Embryonic facial prominence (tissue), 1 donor: ENCODE data around the gene FKBP2.

Experiments
- DNase-seq: peaks from one replicate; pipeline ENCODE4 v3.0.0-alpha.2; 2016; ENCODE audit errors: extremely low spot score

Gene FKBP2

DNA sequence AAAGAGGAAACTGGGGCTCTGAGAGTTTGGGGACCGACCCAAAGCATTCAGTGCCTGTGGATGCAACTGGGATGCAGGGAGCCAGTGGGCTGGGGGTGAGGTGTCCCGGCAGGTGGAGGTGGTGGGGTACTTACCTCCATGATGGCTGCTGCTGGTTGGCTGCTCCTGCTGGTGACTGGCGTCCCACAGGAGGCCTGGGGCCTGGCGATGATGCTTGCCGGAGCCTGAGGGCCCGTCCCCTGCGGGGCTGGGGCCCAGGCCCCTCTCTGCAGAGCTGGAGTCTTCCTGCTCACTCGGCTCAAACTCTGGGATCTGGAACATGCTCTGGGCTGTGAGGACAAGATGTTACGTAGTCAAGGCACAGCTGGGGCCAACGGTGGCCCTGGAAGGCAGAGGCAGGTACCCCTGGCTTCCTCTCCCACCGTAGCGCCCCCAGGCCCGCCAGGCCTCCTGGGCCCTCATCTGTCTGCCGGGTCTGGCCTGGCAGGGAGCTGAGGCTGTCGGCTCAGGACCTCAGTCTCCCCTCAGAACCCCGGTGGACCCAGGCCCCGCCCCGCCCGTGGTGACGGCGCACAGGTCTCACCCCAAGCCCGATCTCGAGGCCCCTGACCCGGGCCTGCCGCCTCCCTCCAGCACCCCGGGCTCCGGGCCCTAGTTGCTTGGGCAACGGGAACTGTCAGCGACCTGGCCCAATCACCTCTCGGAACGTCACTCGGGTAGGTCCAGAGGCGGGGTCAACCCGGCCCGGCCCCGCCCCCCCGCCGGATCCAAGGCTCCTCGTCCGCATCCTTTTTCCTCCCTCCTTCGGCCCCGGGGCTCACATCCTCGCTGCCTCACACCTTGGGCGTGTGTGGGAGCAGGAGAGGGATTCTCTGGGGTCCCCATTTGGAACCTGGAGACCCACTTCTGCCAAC lies 43.4 kb downstream of the FKBP2 start, which contains the start of gene BAD:
Gene BAD, minus strand, starts transcription at position 618 of the 914 bp plus-strand sequence. Its CDS starts 297 bp downstream, at position 321.
- DNase-seq, result peak; percentile 67

DNA sequence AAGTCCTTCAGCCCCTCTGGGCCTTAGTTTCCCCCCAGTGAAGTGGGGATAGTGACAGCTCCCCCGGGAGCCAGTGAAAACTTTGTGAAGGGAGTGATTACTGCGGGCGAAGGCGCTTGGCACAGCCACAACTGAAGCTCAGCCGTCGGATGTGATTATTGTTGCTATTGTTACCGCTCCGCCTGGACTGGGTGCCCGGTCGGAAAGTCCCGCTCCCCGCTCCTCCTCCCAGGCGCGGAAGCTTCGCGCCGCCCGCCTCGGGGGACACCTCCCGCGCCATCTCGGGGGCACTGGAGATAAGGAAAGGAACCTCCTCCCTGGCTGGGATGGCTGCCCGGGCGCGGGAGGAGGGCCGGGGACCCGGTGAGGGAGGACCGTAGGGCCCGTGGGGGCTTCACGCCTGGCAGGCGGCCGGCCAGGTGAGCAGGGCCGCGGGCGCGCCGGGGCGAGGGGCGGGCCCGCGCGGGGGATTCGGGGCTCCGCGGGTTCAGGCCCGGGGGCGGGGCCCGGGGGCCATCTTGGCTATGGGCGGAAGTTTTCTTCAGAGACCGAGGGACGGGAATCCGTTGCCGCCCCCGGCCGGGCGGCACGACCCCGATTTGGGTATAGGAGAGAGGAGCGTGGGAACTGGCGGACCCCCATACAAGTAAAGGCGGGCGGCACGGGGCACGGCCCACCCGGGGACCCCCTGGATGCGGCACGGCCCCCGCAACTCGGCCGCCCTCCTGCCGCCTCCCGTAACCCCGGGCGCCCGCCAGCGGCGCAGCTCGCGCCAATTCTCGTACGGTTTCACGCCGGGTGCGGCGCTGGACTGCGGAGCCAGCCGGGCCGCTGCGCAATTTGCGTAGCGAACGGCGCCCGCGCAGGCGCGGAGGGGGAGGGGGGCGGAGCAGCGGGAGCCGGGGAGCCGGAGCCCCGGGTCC lies 44.3 kb downstream of the FKBP2 start, which contains the start of gene GPR137:
Gene GPR137, plus strand, starts transcription at position 887 of the 923 bp plus-strand sequence. CDS start 677 bp downstream, outside the sequence.
- DNase-seq, result peak; percentile 53

DNA sequence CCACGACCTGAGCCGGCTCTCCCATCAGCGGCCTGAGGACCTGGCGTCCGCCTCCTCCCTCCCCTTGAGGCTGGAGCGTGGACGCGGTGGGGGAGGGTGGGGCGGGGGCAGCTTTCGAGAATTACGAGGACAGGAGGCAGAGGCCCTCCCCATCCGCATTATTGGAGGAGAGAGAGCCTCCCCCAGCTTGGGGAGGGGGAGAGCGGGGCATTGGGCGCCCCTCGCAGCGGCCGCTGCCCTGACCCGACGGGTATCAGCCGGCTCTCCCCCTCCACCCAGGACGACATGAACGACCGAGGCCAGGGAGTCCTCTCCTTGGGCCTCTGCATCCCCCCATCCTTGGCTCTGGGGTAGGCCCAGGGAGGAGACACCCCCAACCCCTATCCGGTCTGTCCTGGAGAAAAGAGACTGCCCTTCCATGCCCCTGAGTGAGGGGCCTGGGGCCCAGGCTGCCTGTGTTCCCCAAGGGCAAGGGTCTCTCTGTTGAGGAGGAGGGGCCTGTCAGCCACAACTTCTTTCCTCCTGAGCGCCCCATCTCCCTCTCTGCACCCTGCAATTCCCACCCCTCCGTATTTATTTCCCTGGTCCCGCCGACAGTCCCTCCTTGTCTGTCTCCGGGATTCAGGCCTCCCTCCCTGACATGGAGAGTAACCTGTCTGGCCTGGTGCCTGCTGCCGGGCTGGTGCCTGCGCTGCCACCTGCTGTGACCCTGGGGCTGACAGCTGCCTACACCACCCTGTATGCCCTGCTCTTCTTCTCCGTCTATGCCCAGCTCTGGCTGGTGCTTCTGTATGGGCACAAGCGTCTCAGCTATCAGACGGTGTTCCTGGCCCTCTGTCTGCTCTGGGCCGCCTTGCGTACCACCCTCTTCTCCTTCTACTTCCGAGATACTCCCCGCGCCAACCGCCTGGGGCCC lies 45.2 kb downstream of the FKBP2 start:
- DNase-seq, result no peak

DNA sequence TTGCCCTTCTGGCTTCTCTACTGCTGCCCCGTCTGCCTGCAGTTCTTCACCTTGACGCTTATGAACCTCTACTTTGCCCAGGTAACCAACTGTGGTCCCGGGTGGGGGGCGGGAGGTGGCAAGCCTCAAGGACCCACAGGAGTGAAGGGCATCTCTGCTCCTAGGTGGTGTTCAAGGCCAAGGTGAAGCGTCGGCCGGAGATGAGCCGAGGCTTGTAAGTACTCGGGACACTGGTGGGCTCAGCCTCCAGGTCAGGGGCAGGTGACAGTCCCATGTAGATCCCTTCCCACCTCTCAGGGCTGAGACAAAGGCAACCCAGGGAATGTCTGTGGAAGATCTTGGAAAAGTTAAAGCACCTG lies 45.9 kb downstream of the FKBP2 start:
- DNase-seq, result no peak

DNA sequence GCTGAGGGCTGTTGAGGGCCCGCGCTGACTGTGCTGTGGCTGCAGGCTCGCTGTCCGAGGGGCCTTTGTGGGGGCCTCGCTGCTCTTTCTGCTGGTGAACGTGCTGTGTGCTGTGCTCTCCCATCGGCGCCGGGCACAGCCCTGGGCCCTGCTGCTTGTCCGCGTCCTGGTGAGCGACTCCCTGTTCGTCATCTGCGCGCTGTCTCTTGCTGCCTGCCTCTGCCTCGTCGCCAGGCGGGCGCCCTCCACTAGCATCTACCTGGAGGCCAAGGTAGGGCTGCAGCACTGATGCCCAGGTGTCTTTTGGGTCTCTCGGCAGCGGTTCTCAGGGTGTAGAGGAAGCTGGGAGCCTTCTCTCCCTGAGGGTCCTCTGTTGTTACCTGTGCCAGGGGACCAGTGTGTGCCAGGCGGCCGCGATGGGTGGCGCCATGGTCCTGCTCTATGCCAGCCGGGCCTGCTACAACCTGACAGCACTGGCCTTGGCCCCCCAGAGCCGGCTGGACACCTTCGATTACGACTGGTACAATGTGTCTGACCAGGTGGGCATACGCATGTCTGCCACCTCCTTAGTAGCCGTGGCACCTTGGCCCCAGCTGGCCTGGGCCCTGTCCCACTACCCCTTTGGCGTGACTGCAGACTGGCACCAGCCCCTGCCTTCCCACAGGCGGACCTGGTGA lies 46.9 kb downstream of the FKBP2 start:
- no peak for DNase-seq

DNA sequence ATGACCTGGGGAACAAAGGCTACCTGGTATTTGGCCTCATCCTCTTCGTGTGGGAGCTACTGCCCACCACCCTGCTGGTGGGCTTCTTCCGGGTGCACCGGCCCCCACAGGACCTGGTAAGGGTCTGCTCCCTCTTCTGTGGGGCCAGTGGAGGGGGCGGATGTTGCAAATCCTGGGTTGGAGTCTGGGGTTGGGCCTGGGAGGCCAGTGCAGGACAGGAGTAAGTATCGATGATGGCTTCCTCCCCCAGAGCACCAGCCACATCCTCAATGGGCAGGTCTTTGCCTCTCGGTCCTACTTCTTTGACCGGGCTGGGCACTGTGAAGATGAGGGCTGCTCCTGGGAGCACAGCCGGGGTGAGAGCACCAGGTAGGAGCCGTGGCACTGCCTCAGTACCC lies 47.5 kb downstream of the FKBP2 start:
- DNase-seq, result no peak

DNA sequence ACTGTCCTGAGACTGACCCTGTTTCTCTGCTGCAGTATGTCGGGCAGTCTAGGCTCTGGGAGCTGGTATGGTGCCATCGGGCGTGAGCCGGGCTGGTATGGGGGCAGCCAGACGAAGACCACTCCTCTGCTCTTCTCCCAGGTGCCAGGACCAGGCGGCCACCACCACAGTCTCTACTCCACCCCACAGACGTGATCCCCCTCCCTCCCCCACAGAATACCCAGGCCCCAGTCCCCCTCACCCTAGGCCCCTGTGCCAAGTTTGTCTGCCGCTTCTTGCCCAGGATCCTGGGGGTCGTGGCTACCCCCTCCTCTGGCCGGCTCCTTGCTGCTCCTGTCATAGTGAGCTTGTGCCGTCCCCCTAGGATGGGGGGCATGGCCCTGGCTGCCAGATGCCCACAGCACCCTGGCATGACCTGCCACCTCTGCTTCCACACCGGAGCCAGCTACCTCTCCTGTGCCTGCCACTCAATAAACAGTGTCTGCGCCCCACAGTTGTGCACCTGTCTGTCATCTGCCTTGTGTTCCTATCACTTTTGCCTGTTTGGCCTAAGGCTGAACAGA lies 48.2 kb downstream of the FKBP2 start:
- no peak for DNase-seq

DNA sequence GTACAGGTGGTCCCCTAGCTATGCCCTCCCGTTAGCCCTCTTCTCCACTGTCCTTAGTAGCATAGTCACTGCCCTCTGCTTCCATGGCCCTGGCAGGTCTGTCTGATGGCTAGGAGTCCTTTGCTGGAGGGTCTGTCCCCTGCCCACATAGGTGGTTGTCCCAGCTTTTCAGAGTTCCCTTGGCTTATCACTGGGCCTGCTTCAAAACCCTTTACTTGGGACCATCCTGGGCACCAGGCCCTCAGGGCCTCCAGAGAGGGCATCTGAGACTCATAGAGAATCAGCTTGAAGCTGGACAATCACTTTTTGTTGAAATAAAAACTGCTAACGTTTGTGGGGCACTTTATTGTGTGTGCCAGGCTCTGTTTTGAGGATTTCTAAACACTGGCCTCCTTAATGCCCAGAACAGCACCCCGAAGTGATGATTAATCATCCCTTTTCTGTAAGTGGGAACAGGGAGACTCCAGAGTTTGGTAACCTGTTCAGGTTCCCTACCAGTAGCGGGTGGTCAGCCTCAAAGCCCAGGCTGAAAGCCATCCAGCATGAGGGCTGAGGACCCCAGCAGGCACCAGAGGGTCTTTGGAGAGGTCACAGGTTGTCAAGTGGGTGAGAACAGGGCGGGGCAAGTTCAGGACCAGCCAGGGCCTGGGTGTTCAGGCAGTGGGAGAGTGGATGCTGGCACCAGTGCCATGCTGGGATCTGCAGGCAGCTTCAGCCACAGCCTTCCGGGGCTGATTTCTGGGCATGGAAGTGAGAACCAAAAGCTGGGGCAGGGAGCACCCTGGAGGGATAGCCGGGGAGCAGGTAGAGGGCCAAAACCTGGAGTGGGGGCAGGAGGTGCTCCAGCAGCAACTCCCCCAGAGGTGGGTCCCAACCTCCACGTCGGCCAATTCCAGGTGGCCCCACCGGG lies 49.7 kb downstream of the FKBP2 start:
- no peak for DNase-seq

DNA sequence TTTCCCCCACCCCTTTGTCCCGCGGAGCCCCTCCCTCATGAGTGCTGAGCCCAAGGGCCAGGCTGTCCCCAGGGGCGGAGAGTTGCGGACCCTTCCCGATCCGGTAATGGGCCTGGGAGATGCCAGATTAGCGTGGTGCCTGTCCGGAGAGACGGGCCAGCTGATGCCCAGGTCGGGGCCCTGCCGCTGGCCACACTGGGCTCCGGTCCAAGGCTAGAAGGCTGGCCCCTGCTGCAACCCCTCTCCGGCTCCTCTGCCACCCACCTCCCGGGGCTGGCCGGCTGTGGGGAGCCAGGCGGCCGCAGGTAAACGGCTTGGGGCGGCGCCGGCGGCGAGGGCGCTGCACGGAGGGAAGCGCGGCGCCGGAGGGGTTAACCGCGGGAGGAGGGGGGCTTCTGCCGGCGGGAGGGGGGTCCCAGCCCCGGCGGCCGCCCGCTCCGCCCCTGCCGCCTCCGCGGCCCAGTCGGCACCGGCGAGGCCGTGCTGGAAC lies 50.4 kb downstream of the FKBP2 start, which contains the start of gene KCNK4:
Gene KCNK4, plus strand, starts transcription at position 41 of the 490 bp plus-strand sequence. CDS start 1,717 bp downstream, outside the sequence.
- DNase-seq, result no peak

DNA sequence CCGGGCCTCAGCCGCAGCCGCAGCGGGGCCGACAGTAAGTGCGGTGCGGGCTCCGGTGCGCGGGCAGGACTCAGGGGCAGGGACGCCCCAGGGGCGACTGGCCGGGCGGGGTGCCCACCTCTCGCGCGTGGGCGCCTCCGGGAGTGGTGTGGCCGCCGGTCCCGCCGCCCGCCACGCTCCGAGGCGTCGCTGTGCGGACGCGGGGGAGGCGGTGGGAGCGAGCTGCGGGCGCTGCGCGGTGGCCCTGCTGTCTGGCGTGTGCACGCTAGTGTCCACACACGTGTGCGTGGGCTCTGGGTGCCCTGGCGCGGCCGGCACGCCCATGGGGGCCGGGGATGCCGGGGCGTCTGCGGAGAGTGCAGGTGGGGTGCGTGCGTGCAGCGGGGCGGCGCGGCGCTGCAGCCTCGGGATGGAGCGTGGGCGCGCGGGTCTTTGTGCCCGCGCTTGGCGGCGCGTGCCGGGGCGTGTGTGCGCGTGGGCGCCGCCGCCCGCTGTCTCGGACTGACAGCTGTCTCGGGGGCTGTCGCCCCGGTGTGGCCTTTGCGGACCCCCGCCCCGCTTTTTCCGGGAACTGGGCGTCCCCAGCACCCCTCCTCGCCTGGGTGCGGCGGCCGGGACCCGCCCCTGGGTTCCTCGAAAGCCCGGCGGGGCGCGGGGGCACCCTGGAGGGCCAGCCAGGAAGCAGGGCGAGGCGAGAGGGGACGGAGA lies 51.0 kb downstream of the FKBP2 start:
- no peak for DNase-seq

DNA sequence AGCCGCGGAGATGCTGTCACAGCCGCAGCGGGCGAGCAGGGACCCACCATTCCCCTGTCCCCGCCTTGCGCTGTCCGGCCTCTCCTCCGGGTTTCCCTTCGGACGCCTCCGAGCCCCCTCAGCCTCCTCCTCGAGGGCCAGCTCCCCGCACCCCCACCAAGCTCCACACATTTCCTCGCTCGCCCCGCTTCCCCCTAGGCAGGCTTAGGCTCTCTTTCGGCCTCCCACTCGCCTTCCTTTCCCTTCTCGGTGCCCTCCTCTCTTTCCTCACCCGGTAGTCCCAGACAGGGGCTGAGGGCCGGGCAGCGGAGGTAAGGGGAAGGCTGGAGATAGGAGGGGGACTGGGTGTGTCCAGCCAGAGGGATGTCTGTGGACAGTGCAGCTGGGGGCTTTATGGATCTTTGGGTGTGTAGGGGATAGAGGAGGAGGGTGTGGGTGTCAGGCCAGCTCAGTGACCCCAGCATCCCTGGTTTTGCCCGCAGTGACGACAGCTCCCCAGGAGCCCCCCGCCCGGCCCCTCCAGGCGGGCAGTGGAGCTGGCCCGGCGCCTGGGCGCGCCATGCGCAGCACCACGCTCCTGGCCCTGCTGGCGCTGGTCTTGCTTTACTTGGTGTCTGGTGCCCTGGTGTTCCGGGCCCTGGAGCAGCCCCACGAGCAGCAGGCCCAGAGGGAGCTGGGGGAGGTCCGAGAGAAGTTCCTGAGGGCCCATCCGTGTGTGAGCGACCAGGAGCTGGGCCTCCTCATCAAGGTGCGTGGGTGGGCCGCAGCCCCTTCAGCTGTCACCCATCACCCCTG lies 51.8 kb downstream of the FKBP2 start:
- DNase-seq, result no peak
